Activated naive CD8-positive, alpha-beta T cell treated with anti-CD3 and anti-CD28 coated beads for 36 hours (primary cell): ENCODE measurements around the gene GPR75. TPM values are rescaled to one million over a fixed set of nuclear protein-coding genes. Genes with fewer than 3 reads are reported as not detected.

Source experiments
- DNase-seq: peaks from one replicate; pipeline ENCODE4 v3.0.0; 2021
- H3K27ac Mint-ChIP-seq: one replicate; pipeline ENCODE4 v1.8.0; 2022; ENCODE audit warnings: mild to moderate bottlenecking, moderate library complexity, mixed read lengths
- H3K27me3 Mint-ChIP-seq: one replicate; pipeline ENCODE4 v1.8.0; 2022; ENCODE audit warnings: mild to moderate bottlenecking, mixed read lengths
- H3K36me3 Mint-ChIP-seq: one replicate; pipeline ENCODE4 v1.8.0; 2021; ENCODE audit warnings: mild to moderate bottlenecking, mixed read lengths
- H3K4me1 Mint-ChIP-seq: one replicate; pipeline ENCODE4 v1.8.0; 2021; ENCODE audit warnings: mixed read lengths
- H3K4me3 Mint-ChIP-seq: one replicate; pipeline ENCODE4 v1.8.0; 2022; ENCODE audit warnings: mild to moderate bottlenecking, moderate library complexity, mixed read lengths
- H3K9me3 Mint-ChIP-seq: one replicate; pipeline ENCODE4 v1.8.0; 2022; ENCODE audit warnings: mixed read lengths
- total RNA-seq, 2 experiments: library from RNA; stranded (reverse); gene quantifications; one replicate each; pipeline ENCODE4 v1.2.3, GENCODE V29; 2021

The GPR75 gene
- total RNA-seq, result 1 to 10 TPM; 1.4 to 1.8 TPM

DNA sequence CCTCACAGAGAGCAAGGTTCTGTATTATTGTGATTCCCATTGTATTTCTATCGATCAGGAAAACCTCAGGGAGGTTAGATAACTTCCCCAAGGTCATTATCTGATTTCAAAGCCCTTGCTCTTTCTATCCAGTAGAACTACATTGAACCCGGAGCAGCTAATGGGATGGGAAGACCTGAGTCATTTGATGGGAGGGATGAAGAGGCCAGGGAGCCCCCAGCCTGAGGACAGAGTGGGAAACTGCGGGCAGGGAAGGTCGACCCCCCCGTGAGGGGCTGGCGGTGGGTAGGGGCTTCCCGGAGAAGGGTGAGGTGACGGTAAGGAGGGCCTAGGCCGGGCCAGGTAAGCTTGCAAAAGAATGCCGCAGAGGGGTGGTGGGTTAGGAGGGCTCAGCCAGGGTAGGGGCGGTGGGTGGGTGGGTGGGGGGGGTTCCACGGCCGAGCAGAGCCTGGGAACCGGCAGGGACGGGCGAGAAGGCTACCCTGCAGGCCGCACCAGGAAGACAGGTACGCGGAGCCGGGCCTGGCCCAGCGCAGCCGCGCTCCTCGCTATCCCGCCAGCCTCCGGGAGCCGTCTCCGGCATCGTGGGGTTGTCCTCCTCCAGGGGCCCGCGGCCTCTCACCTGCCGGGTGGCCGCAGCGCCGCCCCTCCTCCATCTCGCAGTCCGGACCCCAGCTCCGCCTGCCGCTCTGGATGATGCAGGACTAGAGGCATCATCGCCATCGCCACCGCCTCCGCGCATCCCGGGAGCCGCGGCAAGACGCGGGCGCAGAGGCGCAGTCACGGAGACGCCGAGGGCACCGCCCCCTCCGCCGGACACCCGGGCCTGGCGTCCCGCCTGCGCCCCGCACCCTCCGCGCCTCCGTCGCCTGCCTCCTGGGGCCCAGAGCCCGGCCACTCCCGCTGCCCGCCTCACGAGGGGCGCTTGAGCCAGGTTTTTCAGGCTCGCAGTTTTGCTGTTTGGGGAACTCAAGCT, at the start of gene GPR75:
TSS of gene GPR75 (minus strand) at position 762 of the 976 bp plus-strand sequence. CDS start 5,211 bp downstream, outside the sequence.
- DNase-seq, result no peak
- Mint-ChIP-seq H3K27ac (no peak within 1 kb of the TSS), H3K4me3 (no peak within 1 kb of the TSS), H3K27me3 (no peaks in the 10 kb centered on the region), H3K4me1 (peaks cover 7% of the 10 kb centered on the region), H3K36me3 (peaks cover 5% of the 10 kb centered on the region), H3K9me3 (no peaks in the 10 kb centered on the region)

DNA sequence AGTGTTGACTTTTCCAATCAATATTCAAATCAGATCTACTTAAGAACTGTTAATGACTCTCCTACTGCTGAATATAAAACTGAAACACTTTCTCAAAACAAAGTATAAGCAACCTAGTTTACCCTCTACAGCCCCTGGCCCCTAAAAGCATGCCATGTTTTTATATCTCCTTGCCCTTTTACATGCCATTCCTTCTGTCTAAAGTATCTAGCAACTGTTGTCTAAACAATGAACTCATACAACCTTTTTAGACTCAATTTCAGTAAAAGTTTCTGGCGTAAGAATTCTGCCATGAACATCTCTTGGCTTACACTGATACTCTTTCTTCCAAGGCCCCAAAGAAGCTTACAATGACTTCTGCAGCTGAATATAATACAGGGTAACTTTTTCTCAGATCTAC, 47.8 kb upstream of the GPR75 start:
- H3K27ac Mint-ChIP-seq, result peak overlapping the region; percentile 28
- no peak overlapping the region for H3K4me3 Mint-ChIP-seq
- no peaks in the 10 kb centered on the region for H3K9me3 Mint-ChIP-seq
- H3K36me3 Mint-ChIP-seq, result peaks cover 13% of the 10 kb centered on the region
- DNase-seq, result no peak
- peaks cover 4% of the 10 kb centered on the region for H3K4me1 Mint-ChIP-seq
- H3K27me3 Mint-ChIP-seq, result no peaks in the 10 kb centered on the region

GRCh38 chr2:53905396-53905795, 45.6 kb upstream of the GPR75 start:
- Mint-ChIP-seq H3K27me3 (no peaks in the 10 kb centered on the region), H3K27ac (no peak overlapping the region), H3K4me3 (no peak overlapping the region), H3K9me3 (no peaks in the 10 kb centered on the region), H3K4me1 (peaks cover 2% of the 10 kb centered on the region), H3K36me3 (peaks cover 16% of the 10 kb centered on the region)
- no peak for DNase-seq

DNA sequence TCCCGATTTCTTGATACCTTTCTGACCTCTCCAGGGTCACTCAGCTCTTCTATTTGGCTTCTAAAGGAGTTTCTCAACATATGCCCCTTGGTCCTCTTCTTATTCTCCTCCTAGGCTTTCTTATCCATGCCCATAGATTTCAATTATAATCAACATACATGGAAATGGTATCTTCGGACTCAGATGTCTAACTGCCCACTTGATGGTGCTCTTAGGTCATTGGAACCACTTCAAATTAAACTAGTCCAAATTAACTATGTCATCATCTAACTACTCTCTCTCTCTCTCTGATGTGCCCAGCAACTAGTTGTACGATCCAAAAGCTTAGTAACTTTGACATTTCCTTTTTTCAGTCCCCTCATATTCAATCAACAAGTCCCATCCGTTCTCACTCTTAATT, 43.2 kb upstream of the GPR75 start:
- H3K36me3 Mint-ChIP-seq, result peaks cover 25% of the 10 kb centered on the region
- no peak for DNase-seq
- no peaks in the 10 kb centered on the region for H3K9me3 Mint-ChIP-seq
- H3K27ac Mint-ChIP-seq, result no peak overlapping the region
- no peaks in the 10 kb centered on the region for H3K27me3 Mint-ChIP-seq
- H3K4me3 Mint-ChIP-seq, result no peak overlapping the region
- H3K4me1 Mint-ChIP-seq, result peaks cover 2% of the 10 kb centered on the region

DNA sequence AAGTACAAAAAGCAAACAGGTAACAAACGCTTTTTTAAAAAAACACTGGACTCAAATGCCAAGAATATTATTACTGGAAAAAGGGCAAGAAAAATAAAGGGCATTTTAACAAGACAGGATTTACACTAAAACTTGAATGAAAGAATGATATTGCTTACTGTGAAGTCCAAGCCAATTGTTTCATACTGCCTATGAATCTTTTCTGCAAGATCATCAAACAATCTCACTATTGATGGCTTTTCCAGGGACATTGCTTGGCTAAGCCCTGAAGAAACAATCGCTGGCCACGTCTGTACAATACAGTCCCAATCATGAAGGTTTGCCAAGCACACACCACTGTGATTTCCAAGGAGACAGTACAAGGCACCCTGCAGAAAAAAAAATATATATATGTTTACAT, 41.4 kb upstream of the GPR75 start:
- peaks cover 24% of the 10 kb centered on the region for H3K36me3 Mint-ChIP-seq
- H3K27ac Mint-ChIP-seq, result no peak overlapping the region
- H3K4me1 Mint-ChIP-seq, result no peaks in the 10 kb centered on the region
- no peaks in the 10 kb centered on the region for H3K27me3 Mint-ChIP-seq
- H3K4me3 Mint-ChIP-seq, result no peak overlapping the region
- no peaks in the 10 kb centered on the region for H3K9me3 Mint-ChIP-seq
- no peak for DNase-seq

DNA sequence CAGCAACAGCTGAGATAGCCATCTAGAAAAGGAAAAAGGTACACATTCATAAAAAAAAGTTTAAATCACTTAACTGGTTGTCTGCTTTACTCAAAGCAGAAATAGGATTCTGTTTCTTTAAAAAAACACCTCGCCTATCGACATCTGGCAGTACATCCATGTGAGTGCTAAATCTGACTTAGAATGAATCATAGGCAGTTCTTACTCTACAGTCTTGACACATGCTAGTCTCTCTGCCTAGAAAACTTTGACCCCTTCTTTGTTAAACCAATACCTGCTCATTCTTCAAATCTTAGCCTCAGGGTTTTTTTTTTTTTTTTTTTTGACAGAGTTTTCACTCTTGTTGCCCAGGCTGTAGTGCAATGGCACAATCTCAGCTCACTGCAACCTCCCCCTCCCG, 37.1 kb upstream of the GPR75 start:
- Mint-ChIP-seq H3K27ac (no peak overlapping the region), H3K27me3 (no peaks in the 10 kb centered on the region), H3K36me3 (peaks cover 26% of the 10 kb centered on the region), H3K4me1 (no peaks in the 10 kb centered on the region), H3K4me3 (no peak overlapping the region), H3K9me3 (no peaks in the 10 kb centered on the region)
- no peak for DNase-seq

DNA sequence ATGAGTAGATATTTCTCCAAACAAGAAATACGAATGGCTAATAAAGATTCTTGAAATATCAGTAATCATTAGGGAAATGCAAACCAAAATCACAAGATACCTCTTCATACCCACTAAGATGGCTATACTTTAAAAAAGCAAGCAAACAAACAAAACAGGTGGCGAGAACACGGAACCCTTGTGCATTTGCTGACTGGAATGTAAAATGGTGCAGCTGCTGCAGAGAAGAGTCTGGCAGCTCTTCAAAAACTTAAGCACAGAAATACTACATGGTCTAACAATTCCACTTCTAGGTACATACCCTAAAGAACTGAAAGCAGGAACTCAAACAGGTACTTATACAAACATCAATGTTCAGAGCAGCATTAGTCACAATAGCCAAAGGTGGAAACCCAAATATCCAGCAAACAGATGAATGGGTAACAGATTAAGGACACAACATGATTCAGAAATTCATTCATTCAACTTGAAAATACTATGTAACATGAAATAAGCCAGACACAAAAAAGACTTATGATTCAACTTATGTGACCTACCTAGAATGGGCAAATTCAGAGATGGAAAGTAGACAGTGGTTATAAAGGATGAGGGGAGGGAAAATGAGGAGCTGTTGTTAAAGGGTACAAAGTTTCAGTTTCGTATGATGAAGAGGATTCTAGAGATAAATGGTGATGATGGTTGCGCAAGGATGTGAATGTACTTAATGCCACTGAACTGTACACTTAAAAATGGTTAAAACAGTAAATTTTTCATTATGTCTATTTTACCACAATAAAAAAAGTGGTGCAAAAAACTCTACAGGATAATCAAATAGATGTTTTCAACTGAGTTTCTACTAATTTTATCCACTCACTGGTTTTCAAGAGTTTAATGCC, 26.9 kb upstream of the GPR75 start:
- peak overlapping the region; percentile 49 for H3K27ac Mint-ChIP-seq
- no peak overlapping the region for H3K4me3 Mint-ChIP-seq
- H3K27me3 Mint-ChIP-seq, result no peaks in the 10 kb centered on the region
- DNase-seq, result no peak
- H3K4me1 Mint-ChIP-seq, result peaks cover 31% of the 10 kb centered on the region
- H3K36me3 Mint-ChIP-seq, result peaks cover 36% of the 10 kb centered on the region
- no peaks in the 10 kb centered on the region for H3K9me3 Mint-ChIP-seq

DNA sequence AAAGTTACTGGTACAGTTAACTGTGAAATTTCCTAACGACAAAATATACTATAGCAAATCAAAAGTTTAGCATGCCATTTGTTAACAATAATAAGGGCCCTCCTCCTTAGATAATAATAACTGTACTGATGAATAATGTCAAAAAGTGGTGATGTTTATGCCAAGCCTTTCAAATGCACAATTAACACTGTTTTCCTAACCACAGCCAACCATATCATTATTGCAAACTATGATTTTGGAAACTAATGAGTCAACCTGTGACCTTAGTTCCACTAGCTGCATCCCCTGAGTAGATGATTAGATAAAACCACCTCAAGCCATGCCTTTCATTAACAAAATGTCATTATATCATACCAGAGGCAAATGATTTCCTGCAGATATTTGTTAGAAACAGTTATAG, 25.1 kb upstream of the GPR75 start:
- Mint-ChIP-seq H3K36me3 (peaks cover 43% of the 10 kb centered on the region), H3K27me3 (no peaks in the 10 kb centered on the region), H3K4me3 (no peak overlapping the region), H3K4me1 (peaks cover 31% of the 10 kb centered on the region), H3K27ac (peak overlapping the region; percentile 34), H3K9me3 (no peaks in the 10 kb centered on the region)
- no peak for DNase-seq

DNA sequence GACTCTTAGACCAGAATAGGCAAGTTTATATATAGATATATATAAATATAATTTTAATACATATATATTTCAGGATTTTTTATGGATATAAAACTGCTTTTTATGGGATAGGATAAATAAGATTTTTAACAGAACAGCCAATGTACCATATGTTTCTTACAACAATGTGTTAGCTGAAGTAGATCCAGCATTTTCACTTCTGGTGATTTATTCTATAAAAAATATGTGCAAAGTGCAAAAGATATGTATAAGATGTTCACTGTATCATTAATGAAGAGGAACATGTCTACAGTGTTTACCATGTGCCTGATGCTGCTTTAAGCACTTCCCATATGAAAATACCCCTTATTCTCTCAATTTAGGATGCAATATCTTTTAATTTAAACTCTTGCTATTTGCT, 22.2 kb upstream of the GPR75 start:
- peaks cover 26% of the 10 kb centered on the region for H3K4me1 Mint-ChIP-seq
- DNase-seq, result no peak
- peaks cover 52% of the 10 kb centered on the region for H3K36me3 Mint-ChIP-seq
- H3K27me3 Mint-ChIP-seq, result no peaks in the 10 kb centered on the region
- no peak overlapping the region for H3K27ac Mint-ChIP-seq
- no peaks in the 10 kb centered on the region for H3K9me3 Mint-ChIP-seq
- H3K4me3 Mint-ChIP-seq, result no peak overlapping the region

- H3K9me3 Mint-ChIP-seq, result no peaks in the 10 kb centered on the region
- H3K4me3 Mint-ChIP-seq, result no peak overlapping the region
- DNase-seq, result no peak
- H3K27me3 Mint-ChIP-seq, result no peaks in the 10 kb centered on the region
- peaks cover 20% of the 10 kb centered on the region for H3K4me1 Mint-ChIP-seq
- no peak overlapping the region for H3K27ac Mint-ChIP-seq
- peaks cover 46% of the 10 kb centered on the region for H3K36me3 Mint-ChIP-seq
These were observed 21.6 kb upstream of the GPR75 start for GRCh38 chr2:53881360-53881759.

DNA sequence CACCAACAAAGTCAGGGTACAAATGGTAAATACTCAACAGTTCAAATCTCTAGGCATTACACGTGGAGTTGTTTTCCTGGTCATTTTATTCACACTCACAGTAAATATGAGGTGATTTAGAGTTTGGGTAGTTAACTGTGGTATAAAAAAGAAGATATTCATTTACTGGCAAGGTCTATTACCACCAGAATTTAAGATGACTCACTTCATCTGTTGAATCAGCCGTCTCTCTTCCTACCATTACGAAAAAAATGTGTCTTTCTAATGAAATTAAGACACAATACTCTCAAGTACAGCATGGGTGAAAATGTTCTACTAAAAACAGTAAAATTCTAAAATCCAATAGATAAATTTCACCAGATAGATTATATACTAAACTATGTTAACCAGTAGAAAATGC, 21.0 kb upstream of the GPR75 start:
- peaks cover 40% of the 10 kb centered on the region for H3K36me3 Mint-ChIP-seq
- H3K9me3 Mint-ChIP-seq, result no peaks in the 10 kb centered on the region
- no peak for DNase-seq
- no peaks in the 10 kb centered on the region for H3K27me3 Mint-ChIP-seq
- H3K4me1 Mint-ChIP-seq, result peaks cover 15% of the 10 kb centered on the region
- no peak overlapping the region for H3K27ac Mint-ChIP-seq
- no peak overlapping the region for H3K4me3 Mint-ChIP-seq

DNA sequence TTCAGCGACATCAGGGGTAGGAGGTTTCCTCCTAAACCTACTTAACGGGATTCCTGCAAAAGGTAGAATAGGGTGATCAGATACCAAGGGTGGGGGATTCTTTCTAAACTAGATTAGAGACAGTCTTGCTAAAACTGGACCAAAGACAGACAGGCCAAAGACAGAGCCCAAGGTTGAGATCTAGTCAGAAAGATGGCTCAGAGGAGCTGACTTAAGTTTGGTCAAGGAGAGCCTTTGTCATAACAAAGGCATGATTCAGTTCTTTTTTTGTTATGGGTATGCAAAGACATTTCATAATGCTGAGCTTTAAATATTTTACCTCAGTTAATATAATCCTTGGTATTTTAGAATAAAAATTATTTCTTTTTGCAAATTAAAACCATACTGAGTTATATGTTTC, 17.8 kb upstream of the GPR75 start:
- H3K4me1 Mint-ChIP-seq, result no peaks in the 10 kb centered on the region
- H3K27ac Mint-ChIP-seq, result no peak overlapping the region
- H3K4me3 Mint-ChIP-seq, result no peak overlapping the region
- DNase-seq, result no peak
- no peaks in the 10 kb centered on the region for H3K27me3 Mint-ChIP-seq
- H3K9me3 Mint-ChIP-seq, result no peaks in the 10 kb centered on the region
- H3K36me3 Mint-ChIP-seq, result peaks cover 25% of the 10 kb centered on the region

DNA sequence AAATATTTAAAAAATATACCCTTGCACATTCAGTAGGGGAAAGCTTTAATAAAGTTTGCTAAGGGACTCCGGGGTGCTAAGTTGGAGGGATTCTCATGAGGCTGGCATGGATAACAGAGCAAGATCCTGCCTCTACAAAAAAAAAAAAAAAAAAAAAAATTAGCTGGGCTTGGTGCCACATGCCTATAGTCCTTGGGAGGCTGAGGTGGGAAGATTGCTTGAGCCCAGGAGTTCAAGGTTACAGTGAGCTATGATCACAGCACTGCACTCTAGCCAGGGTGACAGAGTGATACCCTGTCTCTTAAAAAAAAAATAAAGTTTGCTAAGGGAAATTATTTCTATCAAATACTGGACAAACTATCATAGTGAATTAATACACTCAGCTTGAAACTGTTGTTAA, 17.3 kb upstream of the GPR75 start:
- no peak overlapping the region for H3K4me3 Mint-ChIP-seq
- H3K36me3 Mint-ChIP-seq, result peaks cover 23% of the 10 kb centered on the region
- no peak overlapping the region for H3K27ac Mint-ChIP-seq
- H3K4me1 Mint-ChIP-seq, result no peaks in the 10 kb centered on the region
- no peak for DNase-seq
- no peaks in the 10 kb centered on the region for H3K9me3 Mint-ChIP-seq
- H3K27me3 Mint-ChIP-seq, result no peaks in the 10 kb centered on the region

DNA sequence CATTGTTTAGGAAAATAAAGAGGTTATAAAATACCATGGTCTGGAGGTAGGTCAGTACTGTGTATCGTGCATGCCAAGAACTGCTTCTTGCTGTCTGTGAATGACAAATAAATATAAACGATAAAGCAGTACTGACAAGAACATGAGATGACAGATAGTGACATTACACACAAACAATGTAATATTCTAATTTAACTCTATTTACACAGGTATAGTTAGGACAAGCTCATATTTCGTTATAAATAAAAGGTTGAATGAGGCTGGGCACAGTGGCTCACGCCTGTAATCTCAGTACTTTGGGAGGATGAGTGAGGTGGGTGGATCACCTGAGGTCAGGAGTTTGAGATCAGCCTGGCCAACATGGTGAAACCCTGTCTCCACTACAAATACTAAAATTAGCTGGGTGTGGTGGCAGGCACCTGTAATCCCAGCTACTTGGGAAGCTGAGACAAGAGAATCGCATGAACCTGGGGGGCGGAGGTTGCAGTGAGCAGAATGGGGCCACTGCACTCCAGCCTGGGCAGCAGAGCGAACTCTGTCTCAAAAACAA, 14.7 kb upstream of the GPR75 start:
- Mint-ChIP-seq H3K9me3 (no peaks in the 10 kb centered on the region), H3K27ac (no peak overlapping the region), H3K36me3 (peaks cover 13% of the 10 kb centered on the region), H3K27me3 (no peaks in the 10 kb centered on the region), H3K4me3 (no peak overlapping the region), H3K4me1 (no peaks in the 10 kb centered on the region)
- no peak for DNase-seq

DNA sequence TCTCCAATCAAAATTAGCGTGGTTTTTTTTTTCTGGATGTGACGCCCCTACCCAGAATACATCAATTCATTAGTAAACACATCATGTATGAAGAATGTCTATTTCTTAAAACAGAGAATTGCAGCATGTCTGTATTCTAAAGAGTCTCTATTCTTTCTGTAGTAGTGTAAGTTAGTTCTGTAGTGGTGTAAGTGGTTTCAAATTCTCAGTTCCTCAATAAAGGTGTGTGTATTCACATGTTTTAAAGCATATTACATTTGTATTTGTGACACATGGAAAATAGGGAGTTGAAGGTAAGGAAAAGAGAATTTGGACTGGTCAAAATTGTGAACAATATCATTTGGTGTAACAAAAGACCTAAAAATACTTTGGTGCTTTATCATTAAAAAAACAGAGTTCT, 8.0 kb upstream of the GPR75 start:
- H3K4me1 Mint-ChIP-seq, result peaks cover 2% of the 10 kb centered on the region
- no peak overlapping the region for H3K4me3 Mint-ChIP-seq
- H3K27me3 Mint-ChIP-seq, result no peaks in the 10 kb centered on the region
- DNase-seq, result no peak
- no peak overlapping the region for H3K27ac Mint-ChIP-seq
- no peaks in the 10 kb centered on the region for H3K9me3 Mint-ChIP-seq
- peaks cover 15% of the 10 kb centered on the region for H3K36me3 Mint-ChIP-seq
